H1 (cell line): ENCODE results near the gene CAPS2. TPM values are rescaled to one million over a fixed set of nuclear protein-coding genes. Genes with fewer than 3 reads are reported as not detected.

ENCODE experiments used
- CTCF ChIA-PET: fragments of 300-600 bp; sonication (Branson Sonifier 250); formaldehyde crosslinking; loops from one replicate; lab custom pipeline; 2021; ENCODE audit not compliant: partially characterized antibody; lab: Charles Lee
- POLR2A ChIA-PET: fragments of 300-600 bp; sonication (Branson Sonifier 250); formaldehyde crosslinking; loops from one replicate; lab custom pipeline; 2021; ENCODE audit warnings: inconsistent platforms; ENCODE audit not compliant: partially characterized antibody; lab: Charles Lee
- DNase-seq, 2 experiments: peaks; one replicate each; pipeline versions ENCODE4 v3.0.0 to v3.0.0-alpha.2; 2010 to 2022; ENCODE audit warnings: low spot score in 2 of 2, low read depth in 1 of 2, mixed read lengths in 1 of 2
- FAIRE-seq: peaks from 2 replicates; lab custom pipeline; 2011; peaks lifted over from hg19 to GRCh38; lab: Jason Lieb, UNC
- H2AFZ ChIP-seq: 2 replicates; pipeline ENCODE4 v1.8.1; 2012; ENCODE audit warnings: low read length, inconsistent platforms
- H2AK5ac ChIP-seq: 2 replicates; pipeline ENCODE4 v1.6.1; 2013; ENCODE audit warnings: low read depth, low read length
- H2BK120ac ChIP-seq: replicated peaks from 2 replicates; pipeline ENCODE3; 2013; ENCODE audit warnings: low read depth, low read length, inconsistent platforms
- H2BK12ac ChIP-seq: 2 replicates; pipeline ENCODE4 v1.6.1; 2013; ENCODE audit warnings: low read depth, low read length
- H2BK15ac ChIP-seq: 2 replicates; pipeline ENCODE4 v1.6.1; 2013; ENCODE audit warnings: low read length
- H2BK20ac ChIP-seq: 2 replicates; pipeline ENCODE4 v1.6.1; 2013; ENCODE audit warnings: low read length
- H2BK5ac ChIP-seq: 2 replicates; pipeline ENCODE4 v1.6.1; 2013; ENCODE audit warnings: low read depth, low read length
- H3K14ac ChIP-seq: 2 replicates; pipeline ENCODE4 v1.6.1; 2013; ENCODE audit warnings: inconsistent platforms; ENCODE audit not compliant: insufficient read length
- H3K18ac ChIP-seq: 2 replicates; pipeline ENCODE4 v1.6.1; 2013; ENCODE audit warnings: low read length; ENCODE audit errors: extremely low read depth
- H3K23ac ChIP-seq: 2 replicates; pipeline ENCODE4 v1.6.1; 2013; ENCODE audit warnings: inconsistent platforms; ENCODE audit not compliant: insufficient read length
- H3K23me2 ChIP-seq: 2 replicates; pipeline ENCODE4 v1.6.1; 2013; ENCODE audit warnings: low read depth, low read length
- H3K27ac ChIP-seq: 2 replicates; pipeline ENCODE4 v1.6.1; 2011; ENCODE audit warnings: low read depth, low read length, inconsistent platforms
- H3K27me3 ChIP-seq, 4 experiments: replicated peaks in 1 of 4; 1 replicate in 1 of 4; 2 replicates in 3 of 4; pipeline versions ENCODE4 v1.6.1 to v1.8.1; 2011 to 2013; ENCODE audit warnings: low read length in 3 of 4, mild to moderate bottlenecking in 3 of 4, inconsistent platforms in 2 of 4, mixed read lengths in 2 of 4, moderate library complexity in 1 of 4; ENCODE audit not compliant: control insufficient read depth in 3 of 4, insufficient read depth in 3 of 4; ENCODE audit errors: extremely low read depth in 1 of 4
- H3K36me3 ChIP-seq, 4 experiments: 2 replicates each; pipeline versions ENCODE4 v1.6.1 to v1.8.1; 2011 to 2013; ENCODE audit warnings: mild to moderate bottlenecking in 4 of 4, low read length in 3 of 4, moderate library complexity in 2 of 4, control low read depth in 1 of 4, inconsistent platforms in 1 of 4; ENCODE audit not compliant: insufficient read depth in 4 of 4, control insufficient read depth in 2 of 4
- H3K4ac ChIP-seq: replicated peaks from 2 replicates; pipeline ENCODE3; 2013; ENCODE audit warnings: low read length, low read depth, mixed read lengths, inconsistent platforms; ENCODE audit not compliant: insufficient read length
- H3K4me1 ChIP-seq, 4 experiments: replicated peaks in 1 of 4; 1 replicate in 1 of 4; 2 replicates in 3 of 4; pipeline versions ENCODE4 v1.6.1 to v1.8.1; 2011 to 2013; ENCODE audit warnings: low read length in 3 of 4, inconsistent platforms in 2 of 4, mixed read lengths in 1 of 4; ENCODE audit not compliant: insufficient read depth in 4 of 4, control insufficient read depth in 3 of 4
- H3K4me2 ChIP-seq, 2 experiments: 2 replicates each; pipeline versions ENCODE4 v1.6.1 to v1.8.1; 2011 to 2013; ENCODE audit warnings: low read depth in 2 of 2, low read length in 2 of 2, control low read depth in 1 of 2, inconsistent platforms in 1 of 2, mild to moderate bottlenecking in 1 of 2; ENCODE audit not compliant: insufficient read depth in 1 of 2
- H3K4me3 ChIP-seq, 4 experiments: fragments of 200-600, 300-600 bp in 1 of 4; sonication (generic), shearing (Covaris generic), sonication (Bioruptor Twin) in 1 of 4; 2 replicates each; pipeline versions ENCODE4 v1.5.1 to v1.8.1; 2011 to 2016; ENCODE audit warnings: low read length in 4 of 4, low read depth in 3 of 4, control low read depth in 2 of 4, inconsistent platforms in 2 of 4, mild to moderate bottlenecking in 2 of 4, mixed read lengths in 1 of 4, moderate library complexity in 1 of 4; ENCODE audit not compliant: insufficient read depth in 2 of 4; ENCODE audit errors: extremely low read depth in 1 of 4
- H3K56ac ChIP-seq: replicated peaks from 2 replicates; pipeline ENCODE3; 2013; ENCODE audit warnings: low read depth, mild to moderate bottlenecking, mixed read lengths, low read length, inconsistent platforms; ENCODE audit not compliant: insufficient read length
- H3K79me1 ChIP-seq: 2 replicates; pipeline ENCODE4 v1.6.1; 2013; ENCODE audit warnings: low read depth, low read length, control low read depth
- H3K79me2 ChIP-seq, 2 experiments: 2 replicates each; pipeline versions ENCODE4 v1.6.1 to v1.8.1; 2012 to 2013; ENCODE audit warnings: low read length in 2 of 2, mild to moderate bottlenecking in 2 of 2, inconsistent platforms in 1 of 2; ENCODE audit not compliant: insufficient read depth in 2 of 2, control insufficient read depth in 1 of 2
- H3K9ac ChIP-seq, 4 experiments: replicated peaks in 1 of 4; 1 replicate in 1 of 4; 2 replicates in 3 of 4; pipeline versions ENCODE4 v1.6.1 to v1.8.1; 2011 to 2013; ENCODE audit warnings: low read depth in 3 of 4, low read length in 3 of 4, control low read depth in 2 of 4, mild to moderate bottlenecking in 2 of 4, moderate library complexity in 2 of 4, inconsistent platforms in 1 of 4; ENCODE audit errors: extremely low read depth in 1 of 4
- H3K9me3 ChIP-seq, 2 experiments: 2 replicates each; pipeline versions ENCODE4 v1.6.1 to v1.8.1; 2012 to 2013; ENCODE audit warnings: mild to moderate bottlenecking in 2 of 2, moderate library complexity in 2 of 2, control low read depth in 1 of 2, inconsistent platforms in 1 of 2, low read depth in 1 of 2, low read length in 1 of 2, mixed read lengths in 1 of 2; ENCODE audit not compliant: insufficient read depth in 2 of 2
- H4K20me1 ChIP-seq, 2 experiments: replicated peaks in 1 of 2; 2 replicates each; pipeline versions ENCODE3 to v1.8.1; 2011 to 2013; ENCODE audit warnings: inconsistent platforms in 2 of 2, low read length in 2 of 2, mild to moderate bottlenecking in 1 of 2; ENCODE audit not compliant: insufficient read depth in 2 of 2, control insufficient read depth in 1 of 2
- H4K5ac ChIP-seq: 2 replicates; pipeline ENCODE4 v1.6.1; 2013; ENCODE audit warnings: low read length, low read depth, mixed read lengths, inconsistent platforms; ENCODE audit not compliant: insufficient read length
- H4K8ac ChIP-seq: 2 replicates; pipeline ENCODE4 v1.8.0; 2013; ENCODE audit warnings: mild to moderate bottlenecking, moderate library complexity, low read length, inconsistent platforms; ENCODE audit not compliant: insufficient read depth; ENCODE audit errors: extremely low read depth
- H4K91ac ChIP-seq: replicated peaks from 2 replicates; pipeline ENCODE3; 2013; ENCODE audit warnings: low read length, mixed read lengths, inconsistent platforms; ENCODE audit not compliant: insufficient read length
- ATF3 ChIP-seq: IDR thresholded peaks from 2 replicates; pipeline ENCODE4 v1.6.1; 2011; ENCODE audit warnings: low read depth, mild to moderate bottlenecking, low read length; ENCODE audit not compliant: insufficient read depth
- NRF1 ChIP-seq: IDR thresholded peaks from 2 replicates; pipeline ENCODE4 v1.6.1; 2011; ENCODE audit warnings: mild to moderate bottlenecking, low read depth, low read length, improper control_type of control experiment
- TCF12 ChIP-seq: IDR thresholded peaks from 2 replicates; pipeline ENCODE4 v1.6.1; 2011; ENCODE audit warnings: low read depth, mild to moderate bottlenecking, low read length
- WGBS, 2 experiments: shearing (Covaris generic) in 1 of 2; methylation state at CpG; one replicate each; pipeline versions ENCODE4 v1.1.6 to v1.1.7; 2013 to 2015; ENCODE audit warnings: low lambda C conversion rate in 2 of 2, mixed read lengths in 2 of 2, inconsistent platforms in 1 of 2, low coverage in 1 of 2, missing lambda C conversion rate in 1 of 2; ENCODE audit not compliant: insufficient replicate concordance in 2 of 2, insufficient coverage in 1 of 2, insufficient read length in 1 of 2; ENCODE audit errors: extremely low coverage in 1 of 2, missing lambda C conversion rate in 1 of 2; 5-methylcytosine and 5-hydroxymethylcytosine counted together
- polyA plus RNA-seq, 7 experiments: library from polyadenylated mRNA; depleted of rRNA in 3 of 7; stranded (reverse) in 5 of 7; unstranded in 2 of 7; fragments of >200 nt in 5 of 7; fragments of 200-250 nt in 2 of 7; gene quantifications; 1 replicate in 5 of 7; 2 replicates in 1 of 7; 4 replicates in 1 of 7; pipeline versions ENCODE4 v1.2.1 to v1.2.3, GENCODE V29; 2011 to 2013; ENCODE audit warnings: missing spikeins in 2 of 7, mixed read lengths in 2 of 7
- total RNA-seq: library from RNA; stranded (reverse); fragmentation: NEBNext Ultra II Directional; extraction: Animal tissue kit (Norgen Biotek cat#: 25700); gene quantifications from 2 replicates; pipeline ENCODE4 v1.2.1, GENCODE V29; 2021
- TF ChIP-seq, protein P1 (sequence below): IDR thresholded peaks from 2 replicates; pipeline ENCODE4 v1.6.1; 2012; ENCODE audit warnings: inconsistent platforms
- TF ChIP-seq, protein P2 (sequence below), 3 experiments: IDR thresholded peaks; 1 replicate in 2 of 3; 2 replicates in 1 of 3; pipeline versions ENCODE4 v1.5.1 to v1.6.1; 2011; ENCODE audit warnings: low read length in 3 of 3, mild to moderate bottlenecking in 3 of 3, inconsistent platforms in 2 of 3, low read depth in 1 of 3, moderate library complexity in 1 of 3; ENCODE audit not compliant: insufficient read depth in 1 of 3; ENCODE audit errors: control extremely low read depth in 1 of 3

CAPS2 gene
- total and polyA plus RNA-seq, 2 of the 8 experiments (the other 6 are each of a cell fraction or from before 2014, with no cell fraction given): 2.3 to 3.8 TPM

GRCh38 chr12:75288860-75289259, 41.3 kb downstream of the CAPS2 start:
- H3K4me1 ChIP-seq: no peaks in the 10 kb centered on the region
- H2BK5ac ChIP-seq: no peak overlapping the region
- H2BK120ac ChIP-seq: no peak overlapping the region
- no peak overlapping the region for H3K14ac ChIP-seq
- no peaks in the 10 kb centered on the region for H3K79me2 ChIP-seq
- H3K9me3 ChIP-seq: no peaks in the 10 kb centered on the region
- H3K4ac ChIP-seq: no peak overlapping the region
- TF ChIP-seq, protein P1, sequence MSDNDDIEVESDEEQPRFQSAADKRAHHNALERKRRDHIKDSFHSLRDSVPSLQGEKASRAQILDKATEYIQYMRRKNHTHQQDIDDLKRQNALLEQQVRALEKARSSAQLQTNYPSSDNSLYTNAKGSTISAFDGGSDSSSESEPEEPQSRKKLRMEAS: no peak
- TF ChIP-seq NRF1: no peak
- no peak for TF ChIP-seq ATF3
- TF ChIP-seq TCF12: no peak
- TF ChIP-seq, protein P2, sequence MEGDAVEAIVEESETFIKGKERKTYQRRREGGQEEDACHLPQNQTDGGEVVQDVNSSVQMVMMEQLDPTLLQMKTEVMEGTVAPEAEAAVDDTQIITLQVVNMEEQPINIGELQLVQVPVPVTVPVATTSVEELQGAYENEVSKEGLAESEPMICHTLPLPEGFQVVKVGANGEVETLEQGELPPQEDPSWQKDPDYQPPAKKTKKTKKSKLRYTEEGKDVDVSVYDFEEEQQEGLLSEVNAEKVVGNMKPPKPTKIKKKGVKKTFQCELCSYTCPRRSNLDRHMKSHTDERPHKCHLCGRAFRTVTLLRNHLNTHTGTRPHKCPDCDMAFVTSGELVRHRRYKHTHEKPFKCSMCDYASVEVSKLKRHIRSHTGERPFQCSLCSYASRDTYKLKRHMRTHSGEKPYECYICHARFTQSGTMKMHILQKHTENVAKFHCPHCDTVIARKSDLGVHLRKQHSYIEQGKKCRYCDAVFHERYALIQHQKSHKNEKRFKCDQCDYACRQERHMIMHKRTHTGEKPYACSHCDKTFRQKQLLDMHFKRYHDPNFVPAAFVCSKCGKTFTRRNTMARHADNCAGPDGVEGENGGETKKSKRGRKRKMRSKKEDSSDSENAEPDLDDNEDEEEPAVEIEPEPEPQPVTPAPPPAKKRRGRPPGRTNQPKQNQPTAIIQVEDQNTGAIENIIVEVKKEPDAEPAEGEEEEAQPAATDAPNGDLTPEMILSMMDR (IDR thresholded peaks at IDR 0.05; ENCODE audit: control extremely low read depth in 1 of 3, insufficient read depth in 1 of 3, low read depth in 1 of 3, low read length in 3 of 3): no peak
- H4K20me1 ChIP-seq: no peaks in the 10 kb centered on the region
- H3K4me3 ChIP-seq: no peak overlapping the region
- H3K56ac ChIP-seq: no peak overlapping the region
- DNase-seq (no peak), FAIRE-seq (no peak)
- H3K23ac ChIP-seq: no peak overlapping the region
- no peaks in the 10 kb centered on the region for H3K27me3 ChIP-seq
- WGBS, 2 experiments: 67% methylated on average over 1 of the region's 1 CpG; no CpG with 5 or more reads in 1 of the 2 experiments
- H2AK5ac ChIP-seq: no peak overlapping the region
- no peak overlapping the region for H4K5ac ChIP-seq
- H3K27ac ChIP-seq: no peak overlapping the region
- H2AFZ ChIP-seq: no peak overlapping the region
- no peak overlapping the region for H3K4me2 ChIP-seq
- H3K23me2 ChIP-seq: no peaks in the 10 kb centered on the region
- H4K8ac ChIP-seq: no peak overlapping the region
- no peaks in the 10 kb centered on the region for H3K79me1 ChIP-seq
- ChIA-PET CTCF (interaction anchor here (0.6 to 1.6 kb wide), 5 partner anchors 14 to 198 kb away, joined by 3 to 6 read pairs (median 4); no protein-coding TSS in a partner anchor), POLR2A (no interaction called here)
- H4K91ac ChIP-seq: no peak overlapping the region
- no peak overlapping the region for H2BK20ac ChIP-seq
- H3K36me3 ChIP-seq: no peaks in the 10 kb centered on the region
- H3K9ac ChIP-seq: no peak overlapping the region
- H3K18ac ChIP-seq: no peak overlapping the region
- no peak overlapping the region for H2BK15ac ChIP-seq
- H2BK12ac ChIP-seq: no peak overlapping the region
